ENCODE measurements around the gene TNPO1.
"Not testable (repeated sequence)": the region's sequence is repeated elsewhere in the genome, so short reads cannot be mapped to it uniquely, and the experiment has no call there.

Gene TNPO1

DNA sequence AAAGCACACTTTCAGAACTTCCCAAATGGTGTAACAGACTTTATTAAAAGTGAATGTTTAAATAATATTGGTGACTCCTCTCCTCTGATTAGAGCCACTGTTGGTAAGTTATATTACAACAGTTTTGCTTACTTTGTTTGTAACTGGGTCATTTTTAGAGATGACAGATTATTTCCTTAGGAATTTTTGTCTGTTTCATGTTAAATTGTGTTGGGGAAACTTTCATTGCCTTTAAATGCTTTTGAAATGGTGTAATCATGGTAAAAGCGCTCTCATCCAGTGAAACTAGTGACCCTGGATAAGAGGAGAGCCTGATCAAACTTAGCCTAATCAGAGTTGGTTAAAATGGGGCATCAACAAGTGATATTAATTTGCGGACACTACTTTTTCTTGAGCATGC is 39.4 kb downstream of the TNPO1 start:
- no peak for DNase-seq

DNA sequence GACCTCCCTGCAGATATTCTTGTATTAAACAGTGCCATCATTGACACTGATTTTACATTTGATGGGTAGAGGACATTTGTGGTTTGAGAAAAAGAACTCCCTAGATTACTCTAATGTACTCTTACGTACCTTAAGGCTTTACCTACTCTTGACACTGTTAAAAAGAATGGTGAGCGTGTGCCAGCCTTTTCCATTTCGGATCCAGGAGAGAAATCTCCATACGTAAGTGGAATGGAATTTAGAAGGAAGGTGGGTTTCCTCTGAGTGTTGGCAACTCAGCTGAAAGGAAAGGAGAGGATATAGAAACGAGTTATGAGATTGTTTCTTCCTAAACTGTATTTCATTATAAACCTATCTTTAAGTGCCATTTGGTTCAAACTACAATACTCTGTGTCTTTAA is 40.9 kb downstream of the TNPO1 start:
- no peak for DNase-seq

GRCh38 chr5:72859127-72859526 is 42.7 kb downstream of the TNPO1 start:
- DNase-seq, result no peak

DNA sequence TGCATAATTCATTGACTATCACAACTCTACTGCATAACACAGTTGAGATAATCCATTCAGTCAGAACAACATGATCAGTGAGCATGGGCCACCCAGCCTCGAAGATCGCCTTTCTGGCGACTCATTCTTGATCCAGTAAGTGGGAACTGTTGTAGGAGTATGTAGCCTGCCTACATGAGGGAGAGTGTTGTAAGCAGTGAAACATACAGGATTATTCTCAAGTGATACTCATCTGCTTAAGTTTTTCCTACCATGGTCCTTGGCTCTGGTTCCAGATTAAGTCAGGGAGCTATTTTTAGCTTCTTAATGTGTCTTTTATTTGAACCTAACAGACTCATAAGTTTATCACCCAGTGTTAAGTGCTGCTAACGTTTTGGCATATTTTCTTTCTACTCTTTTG is 44.0 kb downstream of the TNPO1 start:
- DNase-seq, result no peak

GRCh38 chr5:72871366-72872024 is 55.0 kb downstream of the TNPO1 start:
- DNase-seq, result no peak

DNA sequence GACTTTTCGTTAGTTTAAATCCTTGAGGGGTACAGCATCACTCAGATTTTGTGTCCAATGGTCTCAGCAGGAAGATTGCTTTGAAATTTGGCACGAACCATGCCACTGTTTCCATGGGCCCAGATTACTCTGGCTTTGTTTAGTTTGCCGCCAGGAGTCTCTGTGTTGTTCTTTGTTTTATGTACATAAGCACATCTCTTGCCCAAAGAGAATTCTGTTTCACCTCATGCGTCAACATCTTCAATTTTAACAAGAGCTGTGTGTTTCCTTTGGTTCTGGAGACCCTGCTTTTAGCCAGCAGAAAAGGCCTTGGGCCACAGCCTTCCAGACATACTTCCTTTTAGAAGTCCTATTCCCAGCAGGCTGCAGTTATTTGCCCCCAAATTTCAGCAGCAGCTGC is 62.4 kb downstream of the TNPO1 start:
- no peak for DNase-seq

DNA sequence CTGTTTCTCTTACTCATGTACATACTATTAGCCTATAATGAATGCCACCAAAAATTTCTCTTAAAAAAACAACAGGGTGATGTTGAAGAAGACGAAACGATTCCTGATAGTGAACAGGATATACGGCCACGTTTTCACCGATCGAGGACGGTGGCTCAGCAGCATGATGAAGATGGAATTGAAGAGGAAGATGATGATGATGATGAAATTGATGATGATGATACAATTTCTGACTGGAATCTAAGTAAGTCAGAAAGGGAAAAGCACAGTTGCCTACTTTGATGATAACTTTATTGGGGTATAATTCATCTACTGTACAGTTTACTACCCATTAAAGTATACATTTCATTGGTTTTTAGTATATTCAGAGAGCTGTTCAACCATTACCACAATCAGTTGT is 66.5 kb downstream of the TNPO1 start:
- DNase-seq, result no peak

DNA sequence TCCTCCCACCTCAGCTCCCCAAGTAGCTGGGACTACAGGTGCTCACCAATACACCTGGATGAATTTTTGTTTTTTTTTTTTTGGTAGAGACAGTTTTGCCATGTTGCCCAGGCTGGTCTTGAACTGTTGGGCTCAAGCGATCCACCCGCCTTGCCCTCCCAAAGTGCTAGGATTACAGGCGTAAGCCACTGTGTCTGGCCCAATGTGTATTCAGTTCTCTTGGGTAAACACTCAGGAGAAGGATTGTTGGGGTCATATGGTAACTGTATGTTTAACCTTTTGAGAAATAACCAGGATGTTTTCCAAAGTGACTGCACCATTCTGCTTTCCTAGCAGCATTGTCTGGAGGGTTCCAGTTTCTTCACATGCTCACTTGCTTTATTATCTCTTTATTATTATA is 67.4 kb downstream of the TNPO1 start:
- DNase-seq, result no peak

GRCh38 chr5:72884892-72885291 is 68.4 kb downstream of the TNPO1 start:
- DNase-seq, result no peak

GRCh38 chr5:72885824-72886223 is 69.4 kb downstream of the TNPO1 start:
- no peak for DNase-seq

GRCh38 chr5:72888595-72888994 is 72.1 kb downstream of the TNPO1 start:
- DNase-seq, result no peak

- DNase-seq, result no peak
Observed at GRCh38 chr5:72889324-72889723, 72.9 kb downstream of the TNPO1 start.

GRCh38 chr5:72892846-72893245 is 76.4 kb downstream of the TNPO1 start:
- no peak for DNase-seq

- DNase-seq, result no peak
Observed at GRCh38 chr5:72895758-72896157, 79.3 kb downstream of the TNPO1 start.

DNA sequence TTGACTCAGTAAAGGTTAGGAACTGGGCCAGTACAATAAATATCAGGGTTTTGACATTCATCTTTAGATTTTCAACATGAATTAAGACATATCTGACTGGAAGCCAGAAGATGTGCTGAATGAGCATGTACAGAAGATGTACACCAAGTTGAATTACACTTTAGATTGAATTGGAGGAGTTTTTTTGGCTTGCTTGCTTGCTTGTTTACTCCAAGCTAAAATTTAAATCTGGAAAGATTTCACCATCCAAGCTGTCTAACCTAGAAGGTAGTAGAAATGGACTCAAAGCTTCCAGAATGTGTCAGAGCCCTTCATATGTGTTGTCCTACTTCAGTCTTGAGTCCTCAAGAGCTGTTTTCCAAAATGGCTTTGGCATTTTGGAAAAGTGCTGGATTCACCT is 90.3 kb downstream of the TNPO1 start:
- no peak for DNase-seq

GRCh38 chr5:72908664-72909063 is 92.2 kb downstream of the TNPO1 start:
- no peak for DNase-seq

- DNase-seq, result no peak
Observed at GRCh38 chr5:72917371-72917776, 100.9 kb downstream of the TNPO1 start.

DNA sequence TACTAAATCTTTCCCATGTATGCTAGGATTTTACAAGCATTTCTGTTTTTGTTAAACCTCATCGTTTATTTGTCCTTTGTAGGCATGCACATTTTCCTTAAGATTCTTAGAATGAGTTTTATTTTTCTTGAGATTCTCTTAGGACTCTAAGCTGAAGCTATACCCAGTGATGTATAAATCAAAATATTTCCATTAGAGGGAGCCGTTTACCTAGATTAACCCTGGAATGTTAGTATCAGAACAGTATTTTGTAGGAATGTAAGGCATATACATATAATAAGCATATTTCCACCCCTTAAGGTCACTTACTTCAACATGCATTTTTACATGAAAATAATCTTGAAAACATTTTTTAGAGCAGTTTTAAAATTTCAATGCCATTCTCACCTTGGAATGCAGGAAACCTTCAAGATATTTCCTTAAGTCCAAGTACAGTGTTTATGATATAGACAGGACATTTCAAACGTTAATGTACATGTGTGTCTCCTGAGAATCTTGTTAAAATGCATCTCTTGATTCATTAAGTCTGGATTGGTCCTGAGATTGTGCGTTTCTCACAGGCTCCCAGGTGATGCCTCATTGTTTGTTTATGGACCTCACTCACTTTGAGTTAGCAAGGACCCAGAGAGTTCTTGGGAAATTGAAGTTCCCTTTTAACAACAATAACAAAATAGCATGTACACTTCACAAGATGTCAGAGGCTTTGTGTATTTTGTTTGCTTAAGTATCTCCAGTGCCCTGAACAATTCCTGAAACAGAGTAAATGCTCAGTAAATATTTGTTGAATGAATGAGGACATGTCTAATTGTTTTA is 104.4 kb downstream of the TNPO1 start:
- DNase-seq, result no peak

- no peak for DNase-seq
Observed at GRCh38 chr5:72921886-72922285, 105.4 kb downstream of the TNPO1 start.

- DNase-seq, result no peak
Observed at GRCh38 chr5:72922422-72922821, 106.0 kb downstream of the TNPO1 start.

DNA sequence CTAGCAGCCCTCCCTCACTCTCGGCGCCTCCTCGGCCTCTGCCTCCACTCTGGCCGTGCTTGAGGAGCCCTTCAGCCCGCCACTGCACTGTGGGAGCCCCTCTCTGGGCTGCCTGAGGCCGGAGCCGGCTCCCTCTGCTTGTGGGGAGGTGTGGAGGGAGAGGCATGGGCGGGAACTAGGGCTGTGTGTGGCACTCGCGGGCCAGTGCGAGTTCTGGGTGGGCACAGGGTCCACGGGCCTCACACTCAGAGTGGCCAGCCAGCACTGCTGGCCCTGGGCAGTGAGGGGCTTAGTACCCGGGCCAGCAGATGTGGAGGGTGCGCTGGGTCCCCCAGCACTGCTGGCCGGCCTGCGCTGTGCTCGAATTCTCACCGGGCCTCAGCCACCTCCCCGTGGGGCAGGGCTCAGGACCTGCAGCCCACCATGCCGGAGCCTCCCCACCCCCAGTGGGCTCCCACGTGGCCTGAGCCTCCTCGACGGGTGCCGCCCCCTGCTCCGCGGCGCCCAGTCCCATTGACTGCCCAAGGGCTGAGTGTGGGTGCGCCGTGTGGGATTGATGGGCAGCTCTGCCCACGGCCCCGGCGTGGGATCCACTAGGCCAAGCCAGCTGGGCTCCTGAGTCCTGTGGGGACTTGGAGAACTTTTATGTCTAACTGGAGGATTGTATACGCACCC is 109.0 kb downstream of the TNPO1 start:
- DNase-seq, result no peak

- not testable (repeated sequence) for DNase-seq
Observed at GRCh38 chr5:72932686-72933085, 116.2 kb downstream of the TNPO1 start.

GRCh38 chr5:72934953-72935725 is 118.7 kb downstream of the TNPO1 start:
- not testable (repeated sequence) for DNase-seq

Data from activated T-cell treated with anti-CD3 and anti-CD28 coated beads, Interleukin-2, amount 50 U/mL, for 1 hour (primary cell).